ENCODE measurements around the gene NDE1.
"Not testable (repeated sequence)": the region's sequence is repeated elsewhere in the genome, so short reads cannot be mapped to it uniquely, and the experiment has no call there.

The NDE1 gene

DNA sequence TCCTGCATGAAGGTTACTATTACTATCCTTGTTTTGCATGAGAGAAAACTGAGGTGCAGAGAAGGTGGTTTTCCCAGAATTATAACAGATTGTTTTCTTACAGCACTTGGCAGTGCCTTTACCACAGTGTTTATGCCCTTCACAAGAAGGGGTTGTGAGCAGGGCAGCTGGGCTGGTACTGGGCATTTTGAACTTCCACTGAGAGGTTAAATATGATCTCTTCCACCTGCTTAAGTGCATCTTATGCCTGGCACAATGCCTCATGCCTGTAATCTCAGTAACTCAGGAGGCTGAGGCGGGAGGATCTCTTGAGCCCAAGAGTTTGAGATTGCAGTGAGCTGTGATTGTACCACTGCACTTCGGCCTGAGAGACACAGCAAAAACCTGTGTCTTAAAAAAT lies 36.2 kb downstream of the NDE1 start:
- DNase-seq (ENCODE audit: low read depth): no peak
- H3K4me3 ChIP-seq (ENCODE audit: low read depth, low read length): no peak overlapping the region
- TF ChIP-seq, protein P1, sequence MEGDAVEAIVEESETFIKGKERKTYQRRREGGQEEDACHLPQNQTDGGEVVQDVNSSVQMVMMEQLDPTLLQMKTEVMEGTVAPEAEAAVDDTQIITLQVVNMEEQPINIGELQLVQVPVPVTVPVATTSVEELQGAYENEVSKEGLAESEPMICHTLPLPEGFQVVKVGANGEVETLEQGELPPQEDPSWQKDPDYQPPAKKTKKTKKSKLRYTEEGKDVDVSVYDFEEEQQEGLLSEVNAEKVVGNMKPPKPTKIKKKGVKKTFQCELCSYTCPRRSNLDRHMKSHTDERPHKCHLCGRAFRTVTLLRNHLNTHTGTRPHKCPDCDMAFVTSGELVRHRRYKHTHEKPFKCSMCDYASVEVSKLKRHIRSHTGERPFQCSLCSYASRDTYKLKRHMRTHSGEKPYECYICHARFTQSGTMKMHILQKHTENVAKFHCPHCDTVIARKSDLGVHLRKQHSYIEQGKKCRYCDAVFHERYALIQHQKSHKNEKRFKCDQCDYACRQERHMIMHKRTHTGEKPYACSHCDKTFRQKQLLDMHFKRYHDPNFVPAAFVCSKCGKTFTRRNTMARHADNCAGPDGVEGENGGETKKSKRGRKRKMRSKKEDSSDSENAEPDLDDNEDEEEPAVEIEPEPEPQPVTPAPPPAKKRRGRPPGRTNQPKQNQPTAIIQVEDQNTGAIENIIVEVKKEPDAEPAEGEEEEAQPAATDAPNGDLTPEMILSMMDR (IDR thresholded peaks at IDR 0.05; ENCODE audit: control insufficient read depth, extremely low read depth, insufficient read depth): no peak

DNA sequence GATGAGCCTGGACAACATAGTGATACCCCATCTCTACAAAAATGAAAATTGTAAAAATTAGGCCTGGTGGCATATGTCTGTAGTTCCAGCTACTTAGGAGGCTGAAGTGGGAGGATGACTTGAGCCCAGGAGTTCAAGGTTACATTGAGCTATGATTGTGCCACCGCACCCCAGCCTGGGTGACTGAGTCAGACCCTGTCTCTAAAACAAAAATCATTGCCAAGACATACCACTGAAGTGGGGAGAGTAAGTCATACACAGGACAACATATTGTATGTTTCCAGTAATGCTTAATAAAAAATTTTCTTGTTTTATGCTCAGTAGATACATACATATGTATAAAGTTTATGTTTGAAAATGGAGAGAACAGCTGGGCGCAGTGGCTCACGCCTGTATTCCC lies 39.2 kb downstream of the NDE1 start:
- TF ChIP-seq, protein P1 (IDR thresholded peaks at IDR 0.05; ENCODE audit: control insufficient read depth, extremely low read depth, insufficient read depth): no peak
- H3K4me3 ChIP-seq (ENCODE audit: low read depth, low read length): no peak overlapping the region
- no peak for DNase-seq (ENCODE audit: low read depth)

DNA sequence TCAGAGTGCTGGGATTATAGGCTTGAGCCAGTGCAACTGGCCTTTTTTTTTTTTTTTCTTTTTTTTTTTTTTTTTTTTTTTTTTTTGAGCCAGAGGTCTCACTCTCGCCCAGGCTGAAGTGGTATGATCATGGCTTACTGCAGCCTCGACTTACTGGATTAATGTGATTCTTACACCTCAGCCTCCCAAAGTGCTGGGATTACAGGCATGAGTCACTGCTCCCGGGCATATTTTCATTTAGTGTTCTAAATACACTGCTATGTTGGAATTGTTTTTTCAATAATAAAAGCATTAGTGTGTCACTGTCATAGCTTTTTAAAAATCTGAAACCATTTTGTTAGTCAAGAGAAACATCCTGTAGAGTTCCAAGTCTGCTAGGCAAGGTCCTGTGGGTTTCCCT lies 40.3 kb downstream of the NDE1 start:
- no peak overlapping the region for H3K4me3 ChIP-seq (ENCODE audit: low read depth, low read length)
- DNase-seq (ENCODE audit: low read depth): no peak
- TF ChIP-seq, protein P1 (IDR thresholded peaks at IDR 0.05; ENCODE audit: control insufficient read depth, extremely low read depth, insufficient read depth): no peak

DNA sequence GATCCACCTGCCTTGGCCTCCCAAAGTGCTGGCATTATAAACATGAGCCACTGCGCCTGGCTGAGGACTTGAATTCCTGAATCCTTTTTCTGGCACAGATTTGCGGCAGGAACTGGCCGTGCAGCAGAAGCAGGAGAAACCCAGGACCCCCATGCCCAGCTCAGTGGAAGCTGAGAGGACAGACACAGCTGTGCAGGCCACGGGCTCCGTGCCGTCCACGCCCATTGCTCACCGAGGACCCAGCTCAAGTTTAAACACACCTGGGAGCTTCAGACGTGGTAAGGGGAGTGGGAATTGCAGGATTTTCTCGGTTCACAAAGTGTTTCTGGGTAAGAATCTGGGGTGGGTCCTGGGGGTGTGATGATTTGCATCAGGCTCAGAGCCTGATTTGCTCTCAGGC lies 41.0 kb downstream of the NDE1 start:
- H3K4me3 ChIP-seq (ENCODE audit: low read depth, low read length): no peak overlapping the region
- TF ChIP-seq, protein P1 (IDR thresholded peaks at IDR 0.05; ENCODE audit: control insufficient read depth, extremely low read depth, insufficient read depth): no peak
- DNase-seq (ENCODE audit: low read depth): no peak

DNA sequence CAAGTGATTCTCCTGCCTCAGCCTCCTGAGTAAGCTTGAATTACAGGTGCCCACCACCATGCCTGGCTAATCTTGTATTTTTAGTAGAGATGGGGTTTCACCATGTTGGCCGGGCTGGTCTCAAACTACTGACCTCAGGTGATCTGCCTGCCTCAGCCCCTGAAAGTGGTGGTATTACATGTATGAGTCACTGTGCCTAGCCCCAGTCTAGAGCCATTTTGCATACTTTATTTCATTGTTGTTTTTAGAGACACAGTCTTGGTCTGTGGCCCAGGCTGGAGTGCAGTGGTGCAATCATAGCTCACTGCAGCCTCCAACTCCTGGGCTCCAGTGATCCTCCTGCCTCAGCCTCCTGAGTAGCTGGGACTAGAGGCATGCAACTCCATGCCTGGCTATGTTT lies 42.5 kb downstream of the NDE1 start:
- not testable (repeated sequence) for H3K4me3 ChIP-seq (ENCODE audit: low read depth, low read length); DNase-seq (ENCODE audit: low read depth)

DNA sequence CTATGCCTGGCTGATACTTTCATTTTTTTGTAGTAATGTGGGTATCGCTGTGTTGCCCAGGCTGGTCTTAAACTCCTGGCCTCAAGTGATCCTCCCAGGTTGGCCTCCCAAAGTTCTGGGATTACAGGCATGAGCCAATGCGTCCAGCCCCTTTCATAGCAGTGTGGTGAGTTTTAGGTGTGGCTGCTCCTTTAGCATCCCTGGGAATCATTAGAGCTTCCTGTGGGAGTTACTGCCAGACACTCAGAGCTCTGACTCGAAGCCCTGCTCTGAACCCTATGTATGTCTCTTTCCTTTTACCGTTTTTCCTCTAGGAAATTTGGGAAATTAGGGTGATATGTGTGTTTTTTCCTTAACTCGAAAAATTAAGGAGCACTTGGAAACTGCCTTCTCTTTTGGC lies 44.5 kb downstream of the NDE1 start:
- TF ChIP-seq, protein P1 (IDR thresholded peaks at IDR 0.05; ENCODE audit: control insufficient read depth, extremely low read depth, insufficient read depth): no peak
- no peak for DNase-seq (ENCODE audit: low read depth)
- H3K4me3 ChIP-seq (ENCODE audit: low read depth, low read length): no peak overlapping the region

DNA sequence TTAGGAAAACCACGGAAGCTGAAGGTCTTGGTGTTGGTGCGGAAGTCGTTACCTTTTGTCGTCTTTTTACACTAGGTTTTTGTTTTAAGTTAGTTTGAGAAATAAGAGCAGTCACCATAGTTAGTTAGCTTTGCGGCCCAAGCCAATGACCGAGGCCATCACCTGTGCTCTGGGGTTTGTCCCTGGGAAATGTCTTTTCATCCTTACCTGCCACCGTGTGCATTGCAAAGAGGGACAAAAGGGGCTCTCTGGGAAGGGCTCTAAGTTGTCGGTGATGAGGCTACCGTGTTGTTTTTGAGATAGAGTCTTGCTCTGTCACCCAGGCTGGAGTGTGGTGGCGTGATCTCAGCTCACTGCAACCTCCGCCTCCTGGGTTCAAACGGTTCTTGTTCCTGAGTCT lies 49.8 kb downstream of the NDE1 start:
- no peak overlapping the region for H3K4me3 ChIP-seq (ENCODE audit: low read depth, low read length)
- no peak for DNase-seq (ENCODE audit: low read depth)
- TF ChIP-seq, protein P1 (IDR thresholded peaks at IDR 0.05; ENCODE audit: control insufficient read depth, extremely low read depth, insufficient read depth): no peak

DNA sequence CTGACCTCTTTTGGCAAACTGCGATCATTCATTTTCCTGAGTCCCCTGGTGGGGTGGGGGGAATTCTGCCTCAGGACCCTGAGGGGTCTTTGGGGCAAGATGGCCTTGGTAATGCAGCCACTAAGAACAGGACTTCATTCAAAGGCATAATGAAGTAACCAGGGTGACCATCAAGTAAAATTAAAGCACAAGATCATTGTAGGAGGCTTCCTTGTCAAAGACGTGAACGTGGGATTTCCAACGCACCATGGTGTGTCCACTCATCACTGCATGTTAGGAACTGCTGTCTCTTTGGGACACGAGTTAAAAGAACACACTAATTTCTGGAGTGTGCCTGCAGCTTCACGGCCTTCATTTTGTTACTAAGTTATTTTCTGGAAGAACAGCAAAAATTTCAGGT lies 51.3 kb downstream of the NDE1 start:
- no peak overlapping the region for H3K4me3 ChIP-seq (ENCODE audit: low read depth, low read length)
- DNase-seq (ENCODE audit: low read depth): no peak
- TF ChIP-seq, protein P1 (IDR thresholded peaks at IDR 0.05; ENCODE audit: control insufficient read depth, extremely low read depth, insufficient read depth): no peak

Data from LNCaP clone FGC (cell line).